Caco-2 (cell line): ENCODE measurements around the gene COG7. TPM values are rescaled to one million over a fixed set of nuclear protein-coding genes. Genes with fewer than 3 reads are reported as not detected.

Experiments used
- BruUV-seq: library from RNA; stranded (reverse); fragments of 400-500 nt; replicated peaks from 2 replicates; lab custom pipeline; 2021; lab: Mats Ljungman, UMichigan
- CTCF ChIA-PET: fragments of 300-600 bp; sonication (Branson Sonifier 250); formaldehyde crosslinking; loops from one replicate; lab custom pipeline; 2022; ENCODE audit warnings: antibody characterized with exemption; lab: Charles Lee
- POLR2A ChIA-PET: fragments of 300-600 bp; sonication (Branson Sonifier 250); formaldehyde crosslinking; loops from one replicate; lab custom pipeline; 2022; ENCODE audit warnings: antibody characterized with exemption; lab: Charles Lee
- DNase-seq, 2 experiments: peaks; one replicate each; pipeline versions ENCODE4 v3.0.0 to v3.0.0-alpha.2; 2020 to 2022
- H3K27me3 ChIP-seq: replicated peaks from 2 replicates; pipeline ENCODE4 v1.6.0; 2011; ENCODE audit warnings: low read length; ENCODE audit not compliant: control insufficient read depth, insufficient read depth
- H3K36me3 ChIP-seq: 2 replicates; pipeline ENCODE4 v1.5.1; 2011; ENCODE audit warnings: low read length; ENCODE audit not compliant: control insufficient read depth, insufficient read depth
- H3K4me1 ChIP-seq: fragments of 250-450 bp; sonication (Bioruptor Pico); 2 replicates; pipeline ENCODE4 v1.5.1; 2020; ENCODE audit warnings: mild to moderate bottlenecking
- H3K4me3 ChIP-seq: 2 replicates; pipeline ENCODE4 v1.5.1; 2011; ENCODE audit warnings: low read depth, mild to moderate bottlenecking, control low read depth, low read length
- H3K9me3 ChIP-seq: fragments of 250-450 bp; sonication (Bioruptor Pico); 2 replicates; pipeline ENCODE4 v1.5.1; 2020; ENCODE audit warnings: mild to moderate bottlenecking, moderate library complexity
- H3K27ac Mint-ChIP-seq: one replicate; pipeline ENCODE4 v1.8.0; 2022; ENCODE audit warnings: mixed read lengths; ENCODE audit not compliant: unreplicated experiment
- H3K27me3 Mint-ChIP-seq: one replicate; pipeline ENCODE4 v1.8.0; 2022; ENCODE audit warnings: mixed read lengths; ENCODE audit not compliant: insufficient read depth, unreplicated experiment
- H3K36me3 Mint-ChIP-seq: one replicate; pipeline ENCODE4 v1.8.0; 2022; ENCODE audit warnings: mild to moderate bottlenecking, mixed read lengths; ENCODE audit not compliant: insufficient read depth, unreplicated experiment
- H3K4me1 Mint-ChIP-seq: one replicate; pipeline ENCODE4 v1.8.0; 2022; ENCODE audit warnings: low read depth, mixed read lengths; ENCODE audit not compliant: unreplicated experiment
- H3K4me3 Mint-ChIP-seq: one replicate; pipeline ENCODE4 v1.8.0; 2022; ENCODE audit warnings: mild to moderate bottlenecking, moderate library complexity, mixed read lengths; ENCODE audit not compliant: unreplicated experiment
- H3K9me3 Mint-ChIP-seq: one replicate; pipeline ENCODE4 v1.8.0; 2022; ENCODE audit warnings: mixed read lengths; ENCODE audit not compliant: unreplicated experiment
- CTCF ChIP-seq, 2 experiments: fragments of 200-600 bp in 1 of 2; IDR thresholded peaks; 1 replicate in 1 of 2; 2 replicates in 1 of 2; pipeline versions ENCODE4 v1.5.1 to v1.8.0; 2011 to 2022; ENCODE audit warnings: antibody characterized with exemption in 1 of 2, control low read depth in 1 of 2, inconsistent platforms in 1 of 2, low read depth in 1 of 2, low read length in 1 of 2, mild to moderate bottlenecking in 1 of 2, moderate library complexity in 1 of 2; ENCODE audit not compliant: insufficient read depth in 1 of 2, severe bottlenecking in 1 of 2, unreplicated experiment in 1 of 2
- intact Hi-C: fragments of 100-400 bp; cut with micrococcal nuclease; formaldehyde crosslinking; loops from one replicate; pipeline ENCODE4 v1.10.0; 2022; ENCODE audit not compliant: unreplicated experiment
- total RNA-seq: library from RNA; stranded (reverse); gene quantifications from 2 replicates; pipeline ENCODE4 v1.2.3, GENCODE V29; 2022

Gene COG7
- total RNA-seq, 1 experiment from 2014 or later = 12.4 TPM

- peaks cover 70% of the 10 kb centered on the region for H3K36me3 Mint-ChIP-seq
- DNase-seq = no peak
- H3K9me3 ChIP-seq = no peaks in the 10 kb centered on the region
- H3K4me3 Mint-ChIP-seq = no peak overlapping the region
- no peak overlapping the region for H3K4me3 ChIP-seq
- H3K4me1 ChIP-seq = no peaks in the 10 kb centered on the region
- BruUV-seq = no TSS peak
- no peak for TF ChIP-seq CTCF (IDR thresholded peaks at IDR 0.05; ENCODE audit: insufficient read depth in 1 of 2, low read depth in 1 of 2, low read length in 1 of 2, severe bottlenecking in 1 of 2, unreplicated experiment in 1 of 2)
- no peaks in the 10 kb centered on the region for H3K27me3 ChIP-seq
- intact Hi-C loops = no loop called here
- H3K27me3 Mint-ChIP-seq = no peaks in the 10 kb centered on the region
- ChIA-PET POLR2A (no interaction called here), CTCF (no interaction called here)
- H3K36me3 ChIP-seq = peaks cover 5% of the 10 kb centered on the region
- no peak overlapping the region for H3K27ac Mint-ChIP-seq
- H3K9me3 Mint-ChIP-seq = no peaks in the 10 kb centered on the region
- H3K4me1 Mint-ChIP-seq = no peaks in the 10 kb centered on the region
These were observed 29.8 kb upstream of the COG7 start for GRCh38 chr16:23482778-23483177.

GRCh38 chr16:23480257-23480656 is 27.3 kb upstream of the COG7 start:
- Histone ChIP-seq H3K4me1 (no peaks in the 10 kb centered on the region), H3K4me3 (no peak overlapping the region), H3K27me3 (no peaks in the 10 kb centered on the region), H3K36me3 (peaks cover 5% of the 10 kb centered on the region), H3K9me3 (no peaks in the 10 kb centered on the region)
- no peak overlapping the region for H3K4me3 Mint-ChIP-seq
- BruUV-seq = no TSS peak
- H3K9me3 Mint-ChIP-seq = no peaks in the 10 kb centered on the region
- H3K36me3 Mint-ChIP-seq = peaks cover 79% of the 10 kb centered on the region
- intact Hi-C loops = no loop called here
- H3K27ac Mint-ChIP-seq = no peak overlapping the region
- no peaks in the 10 kb centered on the region for H3K4me1 Mint-ChIP-seq
- no peaks in the 10 kb centered on the region for H3K27me3 Mint-ChIP-seq
- ChIA-PET CTCF (no interaction called here), POLR2A (no interaction called here)
- TF ChIP-seq CTCF (IDR thresholded peaks at IDR 0.05; ENCODE audit: insufficient read depth in 1 of 2, low read depth in 1 of 2, low read length in 1 of 2, severe bottlenecking in 1 of 2, unreplicated experiment in 1 of 2) = no peak
- DNase-seq = no peak

GRCh38 chr16:23479138-23479537 is 26.1 kb upstream of the COG7 start:
- no peak overlapping the region for H3K27ac Mint-ChIP-seq
- TF ChIP-seq CTCF (IDR thresholded peaks at IDR 0.05; ENCODE audit: insufficient read depth in 1 of 2, low read depth in 1 of 2, low read length in 1 of 2, severe bottlenecking in 1 of 2, unreplicated experiment in 1 of 2) = no peak
- no peaks in the 10 kb centered on the region for H3K27me3 Mint-ChIP-seq
- Histone ChIP-seq H3K4me3 (no peak overlapping the region), H3K4me1 (no peaks in the 10 kb centered on the region), H3K36me3 (peaks cover 5% of the 10 kb centered on the region), H3K9me3 (no peaks in the 10 kb centered on the region), H3K27me3 (no peaks in the 10 kb centered on the region)
- intact Hi-C loops = no loop called here
- peaks cover 79% of the 10 kb centered on the region for H3K36me3 Mint-ChIP-seq
- ChIA-PET CTCF (interaction anchor here (0.6 kb wide), 1 partner anchor 12 kb away, joined by 6 read pairs; no protein-coding TSS in a partner anchor), POLR2A (no interaction called here)
- H3K4me1 Mint-ChIP-seq = no peaks in the 10 kb centered on the region
- no peak for DNase-seq
- BruUV-seq = no TSS peak
- no peaks in the 10 kb centered on the region for H3K9me3 Mint-ChIP-seq
- H3K4me3 Mint-ChIP-seq = no peak overlapping the region
